ENCODE results near the gene SLC41A1.

SLC41A1 gene

DNA sequence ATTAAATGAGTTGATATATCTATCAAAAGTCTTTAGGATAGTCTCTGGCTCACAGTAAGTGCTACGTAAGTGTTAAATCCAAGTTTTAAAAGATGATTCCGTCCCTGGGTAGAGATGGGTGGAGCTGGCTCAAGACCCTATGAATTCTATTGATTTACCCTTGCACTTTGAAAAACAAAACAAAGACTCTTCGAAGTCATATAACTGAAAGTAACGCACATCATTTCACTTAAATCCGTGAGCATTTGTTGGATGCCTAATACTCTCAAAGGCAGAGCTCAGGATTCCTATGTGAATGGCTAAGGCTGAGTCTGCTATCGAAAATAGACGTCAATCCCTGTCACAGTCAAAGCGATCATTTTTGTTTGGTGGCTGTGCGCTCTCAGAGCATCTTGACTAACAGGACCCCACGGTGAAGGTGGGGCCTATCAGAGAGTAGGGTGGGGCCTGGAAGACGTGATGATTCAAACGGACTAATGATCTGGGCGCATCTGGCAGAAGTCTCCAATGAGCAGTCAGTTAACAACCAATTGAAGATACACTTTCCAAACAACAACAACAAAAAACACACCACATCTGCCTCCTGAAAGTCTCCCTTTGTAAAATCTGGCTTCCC is 61.9 kb downstream of the SLC41A1 start:
- DNase-seq (ENCODE audit: low read depth): peak; percentile 49

GRCh38 chr1:205750138-205751035 is 62.6 kb downstream of the SLC41A1 start, which contains the start of gene NUCKS1:
Gene NUCKS1 (minus strand): TSS chr1:205750182. CDS start chr1:205749973, 209 bp downstream.
- DNase-seq (ENCODE audit: low read depth): peak; percentile 100

GRCh38 chr1:205749234-205750137 is 63.5 kb downstream of the SLC41A1 start:
- peak; percentile 95 for DNase-seq (ENCODE audit: low read depth)

DNA sequence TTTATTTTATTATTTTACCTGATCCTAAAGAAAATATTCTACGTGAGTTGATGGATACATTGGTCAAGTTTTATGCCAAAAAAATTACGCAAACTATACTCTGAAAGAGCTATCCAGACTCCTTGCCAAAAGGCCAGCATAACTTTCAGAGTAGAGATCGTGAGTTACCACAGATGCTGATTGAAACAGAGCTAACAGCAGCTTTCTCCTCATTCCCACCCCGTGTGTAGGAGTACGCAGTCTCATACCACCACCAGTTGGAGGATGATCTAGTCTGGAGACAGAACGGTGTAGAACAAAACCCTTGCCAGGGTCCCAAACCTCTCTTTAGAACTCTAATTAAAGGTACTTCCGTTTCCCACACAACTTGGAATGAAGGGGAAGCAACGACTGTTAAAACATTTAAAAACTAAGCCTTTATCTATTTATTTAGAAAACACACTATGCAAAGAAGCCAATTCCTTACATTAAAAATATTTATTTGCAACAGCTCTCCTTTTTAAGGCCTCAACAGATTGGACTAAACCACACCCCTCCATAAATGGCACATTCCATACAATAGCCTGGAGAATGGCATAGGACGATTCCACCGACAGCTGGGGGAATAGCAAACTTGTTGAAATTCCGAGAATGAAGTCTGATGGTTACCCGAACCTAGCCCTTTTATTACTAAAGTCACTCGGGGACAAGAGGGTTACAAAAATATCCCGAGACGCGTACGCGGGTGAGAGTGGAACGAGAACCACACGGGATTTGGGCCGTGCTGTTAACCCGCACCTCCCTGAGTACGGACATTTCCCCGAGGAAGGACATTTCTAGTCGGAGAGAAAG is 64.4 kb downstream of the SLC41A1 start:
- DNase-seq (ENCODE audit: low read depth): peak; percentile 54

- no peak for DNase-seq (ENCODE audit: low read depth)
Observed at GRCh38 chr1:205746757-205747412, 66.1 kb downstream of the SLC41A1 start.

DNA sequence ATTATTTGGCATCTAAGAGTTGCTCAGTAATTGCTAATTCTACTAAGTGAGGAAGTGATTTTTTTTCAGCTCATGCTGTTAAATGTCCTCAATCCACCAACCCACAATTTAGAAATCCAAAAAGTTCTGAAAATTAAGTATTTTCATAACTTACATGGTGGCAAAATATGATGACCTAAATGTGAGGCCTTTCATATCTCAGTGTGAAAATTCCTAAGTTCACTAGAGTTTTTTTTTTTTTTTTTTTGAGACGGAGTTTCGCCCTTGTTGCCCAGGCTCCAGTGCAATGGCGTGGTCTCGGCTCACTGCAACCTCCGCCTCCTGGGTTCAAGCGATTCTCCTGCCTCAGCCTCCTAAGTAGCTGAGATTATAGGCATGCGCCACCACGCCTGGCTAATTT is 68.6 kb downstream of the SLC41A1 start:
- no peak for DNase-seq (ENCODE audit: low read depth)

- DNase-seq (ENCODE audit: low read depth): no peak
Observed at GRCh38 chr1:205743977-205744376, 69.0 kb downstream of the SLC41A1 start.

DNA sequence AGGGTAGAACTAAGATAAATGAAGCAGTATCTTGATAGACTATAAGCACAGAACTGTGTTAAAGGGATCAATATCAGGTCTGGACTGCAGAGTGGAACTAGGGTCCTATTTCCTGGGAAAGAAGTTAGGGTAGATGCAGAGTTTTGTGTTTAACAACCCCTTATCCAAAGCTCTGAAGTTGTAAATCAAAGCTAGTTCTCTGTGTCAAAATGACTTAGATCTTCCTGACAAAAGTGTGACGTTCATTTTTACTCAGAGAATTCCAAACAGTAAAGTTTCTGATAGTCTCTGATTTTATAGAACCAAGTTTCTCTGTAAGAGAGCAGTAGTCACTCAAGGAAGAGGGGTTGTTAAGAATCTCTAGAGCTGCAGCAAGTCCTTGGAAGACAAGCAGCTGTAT is 71.3 kb downstream of the SLC41A1 start:
- DNase-seq (ENCODE audit: low read depth): no peak

GRCh38 chr1:205739348-205740160 is 73.4 kb downstream of the SLC41A1 start:
- peak; percentile 60 for DNase-seq (ENCODE audit: low read depth)

All from ELR (cell line).